HEK293T (cell line): Measurements from ENCODE around the gene LRIG1.

Source experiments
- FOXK2 ChIP-seq: fragments of 450-650 bp; IDR thresholded peaks from 2 replicates; pipeline ENCODE4 v1.6.1; 2016; ENCODE audit warnings: mild to moderate bottlenecking
- SP1 ChIP-seq: fragments of 450-650 bp; IDR thresholded peaks from 2 replicates; pipeline ENCODE4 v1.6.1; 2017
- SUZ12 ChIP-seq: fragments of 450-650 bp; IDR thresholded peaks from 2 replicates; pipeline ENCODE4 v1.6.1; 2016; ENCODE audit warnings: mild to moderate bottlenecking
- TARDBP ChIP-seq: fragments of 450-650 bp; IDR thresholded peaks from 2 replicates; pipeline ENCODE4 v1.6.1; 2016
- ZNF384 ChIP-seq: fragments of 450-650 bp; IDR thresholded peaks from 2 replicates; pipeline ENCODE4 v1.6.1; 2016

GRCh38 chr3:66410976-66411375, 89.8 kb downstream of the LRIG1 start:
- TF ChIP-seq ZNF384: no peak
- TF ChIP-seq FOXK2: no peak
- TF ChIP-seq SP1: no peak
- TF ChIP-seq TARDBP: no peak
- TF ChIP-seq SUZ12: no peak
